HG03064 (cell line): ENCODE results near the gene TTLL8.

Experiments used
- ATAC-seq: cut with Tn5 transposase; IDR thresholded peaks from one replicate; pipeline ENCODE4 v1.9.1; 2021; ENCODE audit warnings: low read depth; ENCODE audit not compliant: unreplicated experiment

Gene TTLL8

DNA sequence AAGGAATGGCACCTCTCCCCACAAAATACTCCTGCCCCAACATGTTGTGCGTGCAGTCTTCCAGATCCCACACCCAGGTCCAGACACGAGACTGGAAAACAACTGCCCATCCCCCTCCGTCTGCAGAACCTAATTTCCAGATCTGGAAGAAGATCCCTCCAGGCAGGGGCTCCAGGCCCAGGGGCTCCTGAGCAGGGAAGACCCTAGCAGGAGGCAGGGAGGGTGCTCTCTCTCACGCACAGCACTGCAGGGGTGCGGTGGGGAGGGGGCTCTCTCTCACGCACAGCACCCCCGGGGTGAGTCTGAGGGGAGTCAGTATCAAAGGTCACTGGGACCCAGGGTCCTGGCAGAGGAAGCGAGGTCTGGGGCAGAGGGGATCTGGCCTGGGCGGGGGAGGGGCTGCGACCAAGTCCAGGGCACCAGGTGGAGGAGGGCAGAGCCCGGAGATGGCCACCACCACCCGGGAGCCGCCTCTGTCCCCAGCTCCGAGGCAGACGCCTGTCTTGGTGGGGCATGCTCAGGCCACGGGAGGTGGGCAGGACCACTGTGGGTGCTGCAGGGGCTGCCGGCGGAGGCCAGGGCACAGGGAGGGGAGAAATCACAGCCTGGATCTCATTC lies 25.5 kb upstream of the TTLL8 start:
- ATAC-seq, result no peak

DNA sequence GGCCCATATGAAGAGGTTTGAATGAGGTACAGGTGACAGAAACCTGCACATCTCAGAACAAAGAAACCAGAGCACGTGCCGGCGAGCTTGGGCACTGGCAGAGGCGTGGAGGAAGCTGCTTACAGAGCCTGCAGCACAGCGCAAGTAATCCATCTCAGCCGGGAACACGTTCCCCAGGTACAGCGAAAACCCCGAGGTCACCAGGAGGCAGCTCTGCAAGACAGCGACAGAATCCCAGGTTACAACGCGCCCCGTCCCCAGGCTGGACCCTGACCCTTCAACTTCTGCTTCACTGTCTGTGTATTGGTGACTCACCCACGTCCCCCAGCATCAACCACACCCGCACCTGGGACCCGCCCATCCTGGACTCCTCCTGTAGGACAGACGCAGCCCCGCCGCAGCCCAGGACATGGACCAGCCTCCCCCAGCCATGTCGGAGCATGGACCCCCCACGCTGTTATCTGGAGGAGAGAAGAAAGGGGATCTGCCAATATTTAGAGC lies 24.9 kb upstream of the TTLL8 start:
- ATAC-seq, result no peak

DNA sequence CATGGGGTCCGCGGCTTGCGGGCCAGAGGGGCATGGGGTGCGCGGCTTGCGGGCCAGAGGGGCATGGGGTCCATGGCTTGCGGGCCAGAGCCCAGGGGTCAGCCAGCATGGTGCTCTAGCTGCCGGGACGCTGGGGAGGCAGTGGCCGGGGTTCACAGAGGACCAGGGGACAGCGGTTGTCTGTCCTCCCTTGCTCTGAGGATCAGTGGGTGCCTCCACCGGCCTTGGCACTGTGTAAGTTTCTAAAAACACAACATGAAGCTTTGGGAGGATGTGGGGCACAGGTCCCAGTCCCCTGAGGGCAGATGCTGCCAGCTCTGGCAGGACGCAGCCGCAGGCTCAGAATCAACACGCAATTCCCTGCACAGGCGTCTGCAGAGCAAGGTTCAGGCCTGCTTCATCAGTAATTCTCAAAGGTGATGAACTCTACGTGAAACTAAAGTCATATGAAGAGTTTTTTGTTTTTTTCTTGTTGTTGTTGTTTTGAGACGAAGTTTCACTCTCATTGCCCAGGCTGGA lies 24.2 kb upstream of the TTLL8 start:
- no peak for ATAC-seq

DNA sequence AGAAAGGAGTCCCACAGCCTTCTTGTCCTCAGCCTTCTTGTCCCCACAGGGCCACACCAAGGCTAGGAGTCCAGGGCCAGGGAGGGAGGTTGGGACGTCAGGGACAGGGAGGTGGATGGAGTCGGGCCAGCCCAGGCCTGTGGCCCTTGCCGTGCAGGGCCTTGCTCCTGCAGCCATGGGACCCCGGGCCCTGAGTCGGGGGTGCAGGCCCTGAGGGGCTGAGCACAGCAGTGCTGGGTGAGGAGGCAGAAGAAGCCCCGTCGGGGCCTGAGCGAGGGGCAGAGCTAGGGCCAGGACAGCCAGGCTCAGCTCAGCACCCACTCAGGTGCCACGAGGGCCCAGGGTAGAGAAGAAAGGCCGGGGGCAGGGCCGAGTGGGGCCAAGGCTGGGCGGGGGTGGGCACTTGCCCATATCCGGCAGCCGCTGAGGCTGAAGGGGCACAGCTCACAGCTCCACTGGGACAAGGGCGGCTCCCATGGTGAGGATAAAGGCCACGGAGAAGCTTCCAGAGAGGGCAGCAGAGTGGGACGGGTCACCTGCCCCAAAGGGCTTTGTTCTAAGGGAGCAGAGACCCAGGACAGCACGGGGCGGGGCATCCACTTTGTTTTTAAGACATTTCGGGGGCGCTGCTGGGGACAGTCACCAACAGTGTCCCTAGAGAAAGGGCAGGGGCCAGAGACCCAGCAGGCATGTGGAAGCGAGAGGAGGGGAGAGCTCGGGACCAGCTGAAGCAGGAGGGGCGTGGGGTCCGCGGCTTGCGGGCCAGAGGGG lies 23.5 kb upstream of the TTLL8 start:
- ATAC-seq, result no peak

DNA sequence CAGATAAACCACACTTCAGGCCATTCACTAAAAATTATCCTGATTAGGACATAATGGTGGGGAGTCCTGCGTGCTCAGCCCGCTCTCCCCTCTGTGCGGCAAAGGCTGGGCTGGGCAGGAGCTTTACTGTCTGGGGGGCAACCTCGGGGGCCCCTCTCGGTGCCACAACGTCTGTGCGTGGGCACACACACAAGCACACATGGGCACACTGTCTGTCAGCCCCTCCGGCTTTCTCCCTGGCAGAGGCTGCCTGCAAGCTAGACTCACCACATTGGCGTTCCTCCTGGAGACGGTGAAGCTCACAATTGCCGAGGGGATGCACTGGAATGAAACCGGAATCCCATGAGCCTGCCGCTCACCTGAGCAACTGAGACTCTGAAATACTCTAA lies 22.0 kb upstream of the TTLL8 start:
- no peak for ATAC-seq

DNA sequence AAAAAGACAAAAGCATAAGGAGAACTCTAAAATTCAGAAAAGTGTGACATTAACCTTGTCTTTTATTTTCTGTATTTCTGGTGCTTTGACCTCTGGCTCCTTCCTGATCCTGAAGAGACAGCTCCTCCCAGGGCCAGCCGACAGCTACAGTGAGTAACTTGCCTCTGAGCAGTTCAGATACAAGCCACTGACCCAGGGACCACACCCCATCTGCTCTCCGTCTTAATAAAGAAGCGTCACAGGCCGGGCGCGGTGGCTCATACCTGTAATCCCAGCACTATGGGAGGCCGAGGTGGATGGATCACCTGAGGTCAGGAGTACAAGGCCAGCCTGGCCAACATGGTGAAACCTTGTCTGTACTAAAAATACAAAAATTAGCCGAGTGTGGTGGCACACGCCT lies 20.7 kb upstream of the TTLL8 start:
- no peak for ATAC-seq

DNA sequence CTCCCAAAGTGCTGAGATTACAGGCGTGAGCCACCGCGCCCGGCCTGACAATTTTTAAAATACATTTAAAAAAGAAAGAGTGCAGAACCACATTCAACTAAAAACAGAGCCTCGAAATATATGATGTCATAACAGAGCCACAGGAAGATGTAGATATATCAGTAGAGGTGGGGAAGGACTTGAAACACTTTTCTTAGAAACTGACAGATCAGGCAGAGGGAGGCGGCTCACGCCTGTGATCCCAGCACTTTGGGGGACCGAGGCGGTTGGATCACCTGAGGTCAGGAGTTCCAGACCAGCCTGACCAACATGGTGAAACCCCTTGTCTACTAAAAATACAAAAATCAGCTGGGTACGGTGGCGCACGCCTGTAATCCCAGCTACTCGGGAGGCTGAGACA lies 20.1 kb upstream of the TTLL8 start:
- ATAC-seq, result no peak

DNA sequence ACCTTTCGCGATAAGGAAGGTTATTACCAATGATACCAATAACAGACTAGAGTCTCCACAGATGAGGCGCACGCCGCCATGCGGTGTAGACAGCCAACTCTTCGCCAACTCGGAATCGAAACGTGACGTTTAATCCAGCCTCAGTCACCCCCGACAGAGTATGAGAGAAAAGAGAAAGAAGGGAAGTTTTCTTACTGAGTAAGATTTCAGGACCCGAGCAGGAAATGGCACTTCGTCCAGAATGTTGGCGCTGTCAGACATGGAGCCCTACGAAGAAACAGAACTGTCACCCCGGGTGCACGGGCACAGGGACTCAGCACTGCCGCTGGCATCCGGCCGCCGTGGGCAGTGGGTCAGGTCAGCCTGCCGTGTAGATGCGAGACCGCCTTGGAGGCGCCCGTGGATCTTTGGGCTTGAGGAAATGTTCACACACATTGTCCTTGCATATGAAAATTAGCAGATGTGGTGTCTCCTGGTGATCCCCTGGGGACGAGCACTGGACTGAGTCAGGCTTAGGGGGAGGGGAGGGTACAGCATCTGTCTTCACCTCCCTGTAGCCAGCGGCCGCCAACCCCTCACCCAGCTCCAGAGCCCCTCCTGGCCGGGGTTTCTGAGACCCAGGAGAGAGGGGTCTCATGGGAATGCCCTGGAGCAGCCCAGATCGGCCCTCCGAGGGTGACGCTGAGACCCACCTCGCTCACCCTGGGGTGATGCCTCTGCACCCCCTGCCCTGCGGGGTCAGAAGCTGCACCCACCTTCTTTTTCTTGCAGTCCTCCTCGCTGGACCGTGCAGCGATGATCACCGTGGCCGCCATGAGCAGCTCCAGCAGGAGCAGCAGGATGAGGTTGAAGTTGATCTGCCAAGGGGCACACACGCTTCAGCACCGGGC lies 18.8 kb upstream of the TTLL8 start:
- no peak for ATAC-seq

DNA sequence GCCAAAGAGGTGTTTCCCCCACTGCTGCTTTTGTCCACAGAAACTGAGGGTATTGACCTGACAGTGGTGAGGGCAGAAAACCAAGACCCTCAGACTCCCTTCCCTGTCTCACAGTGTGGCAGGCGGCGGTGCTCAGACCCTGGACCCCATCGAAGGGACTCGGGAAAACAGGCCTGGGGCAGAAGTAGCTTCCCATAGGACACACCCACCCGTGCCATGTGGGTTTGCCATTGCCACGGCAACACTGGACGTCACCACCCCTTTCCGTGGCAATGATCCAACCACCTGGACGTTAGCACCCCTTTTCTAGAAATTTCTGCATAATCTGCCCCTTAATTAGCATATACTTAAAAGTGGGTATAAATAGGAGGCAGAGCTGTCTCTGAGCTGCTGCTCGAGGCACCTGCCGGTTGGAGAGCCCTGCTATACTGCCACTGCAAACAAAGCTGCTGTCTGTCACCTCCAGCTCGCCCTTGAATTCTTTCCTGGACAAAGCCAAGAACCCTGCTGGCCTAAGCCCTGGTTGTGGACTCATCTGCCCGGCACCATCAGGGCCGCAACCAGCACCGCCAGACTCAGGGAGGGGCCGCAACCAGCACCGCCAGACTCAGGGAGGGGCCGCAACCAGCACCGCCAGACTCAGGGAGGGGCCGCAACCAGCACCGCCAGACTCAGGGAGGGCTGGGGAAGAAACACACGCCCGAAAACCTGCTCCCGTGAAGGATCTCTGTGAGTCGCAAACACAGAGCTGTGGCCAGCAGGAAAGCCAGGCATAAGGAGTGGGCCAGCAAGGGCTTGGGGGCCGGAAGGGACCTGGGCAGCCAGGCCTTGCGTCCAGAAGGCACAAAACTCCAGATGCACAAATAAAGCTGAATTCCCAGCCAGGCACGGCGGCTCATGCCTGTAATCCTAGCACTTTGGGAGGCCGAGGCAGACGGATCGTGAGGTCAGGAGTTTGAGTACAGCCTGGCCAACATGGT lies 16.7 kb upstream of the TTLL8 start:
- ATAC-seq, result no peak

DNA sequence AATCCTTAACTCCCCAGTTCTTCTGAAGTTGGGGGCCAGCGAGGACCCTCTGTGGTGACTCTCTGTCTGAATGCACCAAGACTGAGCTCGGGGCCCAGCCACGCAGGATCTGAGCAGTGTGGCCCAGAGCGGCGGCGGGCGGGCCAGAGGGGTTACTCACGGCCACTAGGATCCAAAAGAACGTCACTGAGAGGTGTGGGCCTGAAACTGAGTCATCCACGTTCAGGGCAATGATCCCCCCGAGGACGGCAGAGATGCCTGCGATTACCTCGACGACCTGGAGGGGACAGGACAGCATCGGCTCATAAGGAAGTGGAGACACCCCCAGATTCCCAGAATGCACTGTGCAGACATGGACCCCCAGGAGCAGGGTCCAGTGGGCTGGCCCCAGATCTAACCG lies 16.0 kb upstream of the TTLL8 start:
- no peak for ATAC-seq

DNA sequence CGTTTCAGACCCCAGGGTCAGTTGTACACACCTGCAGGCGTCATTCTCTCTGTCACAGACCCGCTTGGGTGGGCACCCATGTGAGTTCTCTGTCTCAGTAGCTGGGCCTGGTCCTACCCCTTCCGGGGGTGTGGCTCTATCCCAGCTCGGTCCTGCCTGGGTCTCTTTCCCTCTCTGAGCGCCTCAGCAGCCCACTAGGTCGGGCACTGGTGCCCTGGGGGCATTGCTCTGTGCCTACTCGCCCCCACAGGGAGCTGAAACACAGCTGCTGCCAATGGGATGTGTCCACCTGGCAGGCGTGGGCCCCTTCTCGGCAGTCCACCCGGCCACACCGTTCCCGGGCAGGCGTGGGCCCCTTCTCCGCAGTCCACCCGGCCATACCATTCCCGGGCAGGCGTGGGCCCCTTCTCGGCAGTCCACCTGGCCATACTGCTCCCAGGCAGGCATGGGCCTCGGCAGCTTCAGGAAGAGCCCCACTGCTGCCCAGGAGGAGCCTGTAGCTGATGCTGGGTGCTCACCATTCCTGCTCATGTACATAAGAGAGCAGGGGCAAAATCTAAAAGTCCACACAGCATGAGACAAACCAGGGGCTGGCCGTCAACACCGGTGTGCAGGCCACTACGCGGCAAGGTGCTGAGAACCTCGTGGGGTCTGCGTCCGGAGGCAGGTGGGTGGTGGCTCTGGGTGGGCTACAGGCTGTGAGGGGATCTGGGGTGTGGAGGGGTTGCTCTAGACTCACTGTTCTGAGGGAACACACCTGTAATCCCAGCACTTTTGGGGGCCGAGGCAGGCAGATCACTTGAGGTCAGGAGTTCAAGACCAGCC lies 14.8 kb upstream of the TTLL8 start:
- no peak for ATAC-seq

DNA sequence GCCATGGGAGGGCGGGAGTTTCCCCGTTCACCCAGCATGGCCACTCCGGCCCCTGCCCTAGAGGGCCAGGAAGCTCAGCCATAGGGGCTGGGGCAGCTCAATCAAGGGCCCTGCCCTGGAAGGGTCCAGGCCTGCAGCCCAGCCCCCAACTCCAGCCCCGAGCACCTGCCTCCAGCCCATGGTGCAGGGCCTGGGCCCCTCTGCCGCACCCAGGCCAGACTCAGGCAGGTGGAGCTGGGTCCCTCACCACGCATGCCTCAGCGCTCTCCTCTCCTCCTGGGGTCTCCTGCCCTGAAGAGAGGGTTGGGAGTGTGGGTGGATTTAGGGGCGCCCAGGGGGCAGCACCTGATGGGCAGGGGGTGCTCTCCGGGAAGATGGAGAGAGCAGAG lies 14.1 kb upstream of the TTLL8 start:
- ATAC-seq, result no peak

DNA sequence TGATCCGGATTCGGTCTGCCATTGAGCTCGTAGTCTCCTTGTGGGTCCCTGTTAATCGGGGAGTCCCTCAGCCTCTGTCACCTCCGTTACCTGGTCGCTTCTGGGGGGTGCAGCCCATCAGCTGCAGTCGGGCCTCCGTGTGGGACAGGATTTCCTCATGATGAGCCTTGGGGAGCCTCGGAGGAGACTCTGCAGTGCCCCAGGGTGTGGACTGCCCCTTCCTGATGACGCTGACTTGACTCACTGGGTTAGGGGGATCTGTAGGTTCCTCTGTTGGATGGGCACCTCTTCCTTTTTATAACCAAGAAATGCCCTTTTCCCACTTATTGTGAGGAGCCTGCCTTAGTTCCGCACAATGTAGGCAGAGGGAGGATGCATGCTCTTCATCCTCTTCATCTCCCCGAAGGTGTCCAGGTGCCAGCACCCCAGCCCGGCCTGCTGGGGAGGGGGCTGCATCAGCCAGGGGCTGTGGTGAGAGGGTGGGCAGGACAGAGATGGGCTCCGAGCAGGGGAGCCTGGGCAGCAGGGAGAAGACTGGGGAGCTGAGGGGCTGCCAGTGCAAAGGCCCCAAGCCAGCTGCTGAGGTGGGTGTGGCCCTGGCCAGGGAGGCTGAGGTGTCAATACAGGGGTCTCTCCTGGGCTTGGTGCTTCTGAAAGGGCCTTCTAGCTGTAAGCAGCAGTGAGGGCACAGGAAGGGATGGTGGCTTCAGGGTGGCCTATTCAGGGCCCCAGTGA lies 13.5 kb upstream of the TTLL8 start:
- ATAC-seq, result no peak

DNA sequence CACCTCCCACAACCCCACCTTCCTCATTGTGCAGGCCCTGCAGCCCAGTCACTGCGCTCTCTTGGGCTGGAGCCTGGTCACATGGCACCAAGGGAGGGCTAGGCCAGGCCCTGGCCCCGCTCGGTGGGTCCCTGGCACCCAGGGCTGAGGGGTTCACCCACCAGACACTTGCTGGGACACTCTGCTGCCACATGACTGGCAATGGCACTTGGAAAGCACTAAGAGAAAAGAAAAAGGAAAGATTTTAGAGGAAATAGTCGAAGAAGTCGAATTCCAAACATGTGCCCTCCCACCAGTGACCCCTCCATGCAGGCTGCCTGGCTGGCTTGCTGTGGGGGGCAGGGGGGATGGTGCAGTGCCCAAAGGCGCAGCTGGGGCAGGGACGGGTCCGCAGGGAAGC lies 12.3 kb upstream of the TTLL8 start:
- ATAC-seq, result no peak

DNA sequence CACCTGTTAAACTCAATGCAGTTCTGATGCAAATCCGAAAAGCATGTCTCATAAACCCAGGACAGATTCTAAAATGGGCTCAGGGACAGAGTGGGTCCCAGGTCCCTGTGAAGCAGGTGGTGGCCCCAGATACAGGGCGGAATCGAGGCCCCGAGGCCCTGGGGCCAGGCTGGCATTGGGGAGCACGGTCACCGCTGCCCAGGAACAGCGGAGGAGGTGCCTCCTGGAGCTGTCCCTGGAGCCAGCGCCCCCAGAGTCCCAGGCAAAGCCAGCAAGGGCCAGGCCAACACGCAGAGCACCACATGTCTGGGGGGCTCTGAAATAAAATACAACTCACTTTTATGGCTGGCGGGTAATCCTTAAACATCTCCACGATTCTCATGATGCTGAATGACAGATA lies 10.0 kb upstream of the TTLL8 start:
- no peak for ATAC-seq

DNA sequence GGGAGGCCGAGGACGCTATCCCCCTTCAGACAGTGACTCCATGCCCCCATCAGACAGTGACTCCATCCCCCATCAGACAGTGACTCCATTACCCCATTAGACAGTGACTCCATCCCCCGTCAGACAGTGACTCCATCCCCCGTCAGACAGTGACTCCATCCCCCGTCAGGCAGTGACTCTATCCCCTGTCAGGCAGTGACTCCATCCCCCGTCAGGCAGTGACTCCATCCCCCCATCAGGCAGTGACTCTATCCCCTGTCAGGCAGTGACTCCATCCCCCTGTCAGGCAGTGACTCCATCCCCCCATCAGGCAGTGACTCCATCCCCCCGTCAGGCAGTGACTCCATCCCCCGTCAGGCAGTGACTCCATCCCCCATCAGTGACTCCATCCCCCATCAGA lies 9.1 kb upstream of the TTLL8 start:
- ATAC-seq, result no peak

DNA sequence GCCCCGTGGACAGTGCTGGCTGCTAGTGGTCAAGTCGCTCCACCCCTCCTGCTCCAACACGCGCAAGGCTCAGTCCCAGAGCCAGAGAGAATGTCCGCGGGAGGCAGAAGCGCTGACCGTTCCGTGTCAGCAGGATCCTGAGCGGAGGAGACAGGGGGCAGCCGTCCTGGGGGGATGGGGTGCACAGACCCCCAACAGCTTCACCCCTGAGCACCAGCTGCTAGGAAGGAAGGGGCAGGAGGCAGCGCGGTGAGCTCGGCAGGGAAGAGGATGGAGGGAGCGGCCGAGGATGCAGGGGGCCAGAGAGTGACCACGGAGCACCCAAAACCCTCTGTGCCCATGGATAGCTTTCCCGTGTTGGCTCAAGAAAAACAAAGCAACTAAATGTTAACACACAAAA lies 6.4 kb upstream of the TTLL8 start:
- ATAC-seq, result no peak

DNA sequence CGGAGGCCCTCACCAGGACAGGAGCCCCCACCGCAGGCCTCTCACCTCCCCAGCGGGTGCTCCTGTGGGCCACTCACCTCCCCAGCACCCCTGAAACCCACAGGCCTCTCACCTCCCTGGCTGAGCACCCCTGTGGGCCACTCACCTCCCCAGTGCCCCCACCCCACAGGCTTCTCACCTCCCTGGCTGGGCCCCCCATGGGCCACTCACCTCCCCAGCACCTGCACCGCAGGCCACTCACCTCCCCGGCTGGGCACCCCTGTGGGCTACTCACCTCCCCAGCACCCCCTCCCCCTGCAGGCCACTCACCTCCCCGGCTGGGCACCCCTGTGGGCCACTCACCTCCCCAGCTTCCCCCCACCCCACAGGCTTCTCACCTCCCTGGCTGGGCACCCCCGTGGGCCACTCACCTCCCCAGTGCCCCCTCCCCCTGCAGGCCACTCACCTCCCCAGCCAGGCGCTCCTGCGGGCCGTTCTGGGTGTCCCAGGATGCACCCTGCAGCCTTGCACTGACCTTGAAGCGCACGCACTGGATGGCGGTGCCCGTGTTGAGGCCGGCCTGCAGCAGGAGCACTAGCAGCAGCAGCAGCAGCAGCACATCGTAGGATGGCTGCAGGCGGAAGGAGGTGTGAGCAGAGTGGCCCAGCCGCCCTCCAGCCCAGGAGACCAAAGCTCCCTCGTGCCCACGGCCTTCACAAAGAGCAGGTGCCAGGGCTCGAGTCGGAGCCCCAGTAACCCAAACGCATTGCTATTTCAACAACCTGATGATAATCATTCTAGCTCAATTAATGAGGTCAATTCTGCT lies 5.7 kb upstream of the TTLL8 start:
- no peak for ATAC-seq
